T-cell (primary cell): ENCODE measurements around the gene BTBD17. TPM values are rescaled to one million over a fixed set of nuclear protein-coding genes. Genes with fewer than 3 reads are reported as not detected.
"Not testable (repeated sequence)": the region's sequence is repeated elsewhere in the genome, so short reads cannot be mapped to it uniquely, and the experiment has no call there.

Experiments
- ATAC-seq, 4 experiments: fragments of 200-7000 bp in 3 of 4; fragments of 150-1000 bp in 1 of 4; cut with Tn5 transposase; replicated peaks in 1 of 4; 1 replicate in 3 of 4; 2 replicates in 1 of 4; pipeline ENCODE4 v1.10.0; 2021; ENCODE audit warnings: moderate library complexity in 3 of 4, mild to moderate bottlenecking in 2 of 4, moderate number of reproducible peaks in 1 of 4
- CTCF ChIA-PET, 2 donors: fragments of 300-600 bp; sonication (Branson Sonifier 250); formaldehyde crosslinking; loops; one replicate each; lab custom pipeline; 2022; ENCODE audit warnings: antibody characterized with exemption in 2 of 2; lab: Charles Lee
- POLR2A ChIA-PET, 2 donors: fragments of 300-600 bp; sonication (Branson Sonifier 250); formaldehyde crosslinking; loops; one replicate each; lab custom pipeline; 2022; ENCODE audit warnings: antibody characterized with exemption in 2 of 2; lab: Charles Lee
- DNase-seq, 35 experiments: peaks; one replicate each; pipeline versions ENCODE4 v3.0.0 to v3.0.0-alpha.2; 2013 to 2023
- H3K27ac ChIP-seq: one replicate; pipeline ENCODE4 v1.5.1; 2013; ENCODE audit warnings: low read length
- H3K27me3 ChIP-seq, 2 experiments: replicated peaks in 1 of 2; 1 replicate in 1 of 2; 2 replicates in 1 of 2; pipeline versions ENCODE4 v1.6.1 to v1.7.0; 2013; ENCODE audit warnings: low read length in 1 of 2, mixed read lengths in 1 of 2; ENCODE audit not compliant: control insufficient read depth in 2 of 2, insufficient read depth in 2 of 2; ENCODE audit errors: extremely low read depth in 1 of 2
- H3K36me3 ChIP-seq, 2 donors: 1 replicate in 1 of 2; 2 replicates in 1 of 2; pipeline versions ENCODE4 v1.6.1 to v1.7.0; 2013; ENCODE audit warnings: low read length in 1 of 2; ENCODE audit not compliant: control insufficient read depth in 2 of 2, insufficient read depth in 1 of 2; ENCODE audit errors: extremely low read depth in 1 of 2
- H3K4me1 ChIP-seq, 2 experiments: 1 replicate in 1 of 2; 2 replicates in 1 of 2; pipeline versions ENCODE4 v1.6.1 to v1.7.0; 2013; ENCODE audit warnings: low read length in 2 of 2, mixed read lengths in 1 of 2; ENCODE audit not compliant: insufficient read depth in 2 of 2, control insufficient read depth in 1 of 2; ENCODE audit errors: extremely low read depth in 1 of 2
- H3K4me3 ChIP-seq, 2 donors: 1 replicate in 1 of 2; 2 replicates in 1 of 2; pipeline versions ENCODE4 v1.5.1 to v1.7.0; 2013; ENCODE audit warnings: mild to moderate bottlenecking in 2 of 2, low read length in 1 of 2, moderate library complexity in 1 of 2; ENCODE audit not compliant: control insufficient read depth in 1 of 2; ENCODE audit errors: extremely low read depth in 1 of 2
- H3K9me3 ChIP-seq: 2 replicates; pipeline ENCODE4 v1.7.0; 2013
- H3K27ac Mint-ChIP-seq, 2 donors: one replicate each; pipeline ENCODE4 v1.8.0; 2020 to 2021; ENCODE audit warnings: mild to moderate bottlenecking in 2 of 2, mixed read lengths in 2 of 2
- H3K27me3 Mint-ChIP-seq, 2 donors: one replicate each; pipeline ENCODE4 v1.8.0; 2021 to 2022; ENCODE audit warnings: mixed read lengths in 2 of 2
- H3K36me3 Mint-ChIP-seq: one replicate; pipeline ENCODE4 v1.8.0; 2021; ENCODE audit warnings: mixed read lengths
- H3K4me1 Mint-ChIP-seq, 3 donors: one replicate each; pipeline ENCODE4 v1.8.0; 2020 to 2022; ENCODE audit warnings: mixed read lengths in 3 of 3, mild to moderate bottlenecking in 1 of 3
- H3K4me3 Mint-ChIP-seq, 3 donors: one replicate each; pipeline ENCODE4 v1.8.0; 2020 to 2022; ENCODE audit warnings: mild to moderate bottlenecking in 3 of 3, mixed read lengths in 3 of 3, moderate library complexity in 3 of 3
- H3K9me3 Mint-ChIP-seq, 3 donors: one replicate each; pipeline ENCODE4 v1.8.0; 2020 to 2022; ENCODE audit warnings: mixed read lengths in 3 of 3
- WGBS: methylation state at CpG from one replicate; pipeline ENCODE4 v1.1.5; 2013; ENCODE audit warnings: missing lambda C conversion rate; ENCODE audit not compliant: insufficient coverage; 5-methylcytosine and 5-hydroxymethylcytosine counted together
- total RNA-seq, 35 experiments: library from RNA in 6 of 35; stranded (reverse) in 6 of 35; fragments of 120-200 nt in 1 of 35; gene quantifications; one replicate each; pipeline versions ENCODE4 v1.2.1 to v1.2.4 and lab custom pipeline; 2013 to 2026

Gene BTBD17
- total RNA-seq (under 1 TPM in 1 of 5 donors, not detected in 4; 0.26 TPM), total RNA-seq (lab: John Stamatoyannopoulos, UW) (0 to 0.25 (median 0) reads per million in 29 experiments)
- total RNA-seq (2013), result 0.06 TPM

GRCh38 chr17:74361230-74362068, at the start of gene BTBD17:
Gene BTBD17 (minus strand): TSS chr17:74361868. CDS start chr17:74361819, 49 bp downstream.
- Histone ChIP-seq H3K27me3 (peaks cover 0 to 62% of the 10 kb centered on the region in 2 experiments), H3K4me1 (peaks cover 0 to 15% of the 10 kb centered on the region in 2 experiments), H3K27ac (no peak within 1 kb of the TSS), H3K36me3 (no peaks in the 10 kb centered on the region), H3K9me3 (no peaks in the 10 kb centered on the region), H3K4me3 (no peak within 1 kb of the TSS)
- Mint-ChIP-seq H3K36me3 (no peaks in the 10 kb centered on the region), H3K9me3 (no peaks in the 10 kb centered on the region), H3K27ac (no peak within 1 kb of the TSS), H3K4me1 (peaks cover 3 to 5% (median 4%) of the 10 kb centered on the region in 3 donors), H3K27me3 (peaks cover 16 to 36% of the 10 kb centered on the region in 2 donors), H3K4me3 (no peak within 1 kb of the TSS)
- POLR2A ChIA-PET, result no interaction called here
- CTCF ChIA-PET, result no interaction called here
- peak in 3 of 4 experiments; percentile 36 to 50 (median 45) for ATAC-seq
- WGBS, result 47% methylated on average over 27 of the region's 28 CpGs
- peak in 18 of 35 experiments; percentile 11 to 51 (median 21) for DNase-seq

- ChIA-PET POLR2A (no interaction called here), CTCF (no interaction called here)
- H3K4me1 Mint-ChIP-seq, result peaks cover 0 to 4% (median 0%) of the 10 kb centered on the region in 3 donors
- Histone ChIP-seq H3K27me3 (peaks cover 0 to 10% of the 10 kb centered on the region in 2 experiments), H3K27ac (no peak overlapping the region), H3K36me3 (no peaks in the 10 kb centered on the region), H3K9me3 (no peaks in the 10 kb centered on the region), H3K4me1 (no peaks in the 10 kb centered on the region), H3K4me3 (no peak overlapping the region)
- no peak overlapping the region for H3K27ac Mint-ChIP-seq
- peaks cover 0 to 8% of the 10 kb centered on the region in 2 donors for H3K27me3 Mint-ChIP-seq
- ATAC-seq (no peak), DNase-seq (no peak)
- H3K4me3 Mint-ChIP-seq, result no peak overlapping the region
- H3K9me3 Mint-ChIP-seq, result no peaks in the 10 kb centered on the region
- H3K36me3 Mint-ChIP-seq, result no peaks in the 10 kb centered on the region
- WGBS, result 45% methylated on average over 4 of the region's 4 CpGs
Observed at GRCh38 chr17:74410001-74410443, 48.4 kb upstream of the BTBD17 start.

- H3K27ac Mint-ChIP-seq, result no peak overlapping the region
- peaks cover 0 to 13% of the 10 kb centered on the region in 2 experiments for H3K27me3 ChIP-seq
- peaks cover 0 to 4% (median 0%) of the 10 kb centered on the region in 3 donors for H3K4me1 Mint-ChIP-seq
- H3K27ac ChIP-seq, result no peak overlapping the region
- H3K4me3 Mint-ChIP-seq, result no peak overlapping the region
- H3K36me3 ChIP-seq, result no peaks in the 10 kb centered on the region
- no peak overlapping the region for H3K4me3 ChIP-seq
- DNase-seq, result no peak
- ChIA-PET POLR2A (no interaction called here), CTCF (no interaction called here)
- H3K4me1 ChIP-seq, result no peaks in the 10 kb centered on the region
- H3K9me3 Mint-ChIP-seq, result no peaks in the 10 kb centered on the region
- no peak for ATAC-seq
- H3K9me3 ChIP-seq, result no peaks in the 10 kb centered on the region
- no peaks in the 10 kb centered on the region for H3K36me3 Mint-ChIP-seq
- no CpG with 5 or more reads among the region's 4 CpGs for WGBS
- H3K27me3 Mint-ChIP-seq, result peaks cover 0 to 8% of the 10 kb centered on the region in 2 donors
Observed at GRCh38 chr17:74408815-74409214, 47.1 kb upstream of the BTBD17 start.

GRCh38 chr17:74408262-74408661, 46.6 kb upstream of the BTBD17 start:
- Histone ChIP-seq H3K4me1 (no peaks in the 10 kb centered on the region), H3K9me3 (no peaks in the 10 kb centered on the region), H3K27me3 (peaks cover 0 to 13% of the 10 kb centered on the region in 2 experiments), H3K36me3 (no peaks in the 10 kb centered on the region), H3K4me3 (no peak overlapping the region), H3K27ac (no peak overlapping the region)
- H3K27me3 Mint-ChIP-seq, result peaks cover 0 to 9% of the 10 kb centered on the region in 2 donors
- WGBS, result 60% methylated on average over 1 of the region's 3 CpGs
- DNase-seq (no peak), ATAC-seq (no peak)
- no peaks in the 10 kb centered on the region for H3K36me3 Mint-ChIP-seq
- ChIA-PET POLR2A (no interaction called here), CTCF (interaction anchor here in 1 of 2 donors (0.7 kb wide), 1 partner anchor 163 kb away, joined by 4 read pairs; no protein-coding TSS in a partner anchor)
- H3K4me3 Mint-ChIP-seq, result no peak overlapping the region
- H3K4me1 Mint-ChIP-seq, result peaks cover 0 to 4% (median 0%) of the 10 kb centered on the region in 3 donors
- no peak overlapping the region for H3K27ac Mint-ChIP-seq
- H3K9me3 Mint-ChIP-seq, result no peaks in the 10 kb centered on the region

GRCh38 chr17:74407384-74407783, 45.7 kb upstream of the BTBD17 start:
- H3K27ac ChIP-seq, result no peak overlapping the region
- no peaks in the 10 kb centered on the region for H3K4me1 ChIP-seq
- Mint-ChIP-seq H3K4me3 (no peak overlapping the region), H3K27ac (no peak overlapping the region), H3K4me1 (peaks cover 0 to 4% (median 0%) of the 10 kb centered on the region in 3 donors), H3K27me3 (peaks cover 0 to 9% of the 10 kb centered on the region in 2 donors), H3K36me3 (no peaks in the 10 kb centered on the region), H3K9me3 (no peaks in the 10 kb centered on the region)
- H3K27me3 ChIP-seq, result peaks cover 0 to 10% of the 10 kb centered on the region in 2 experiments
- no peak overlapping the region for H3K4me3 ChIP-seq
- DNase-seq, result no peak
- ChIA-PET CTCF (no interaction called here), POLR2A (no interaction called here)
- WGBS, result 61% methylated on average over 2 of the region's 5 CpGs
- H3K9me3 ChIP-seq, result no peaks in the 10 kb centered on the region
- no peak for ATAC-seq
- no peaks in the 10 kb centered on the region for H3K36me3 ChIP-seq

GRCh38 chr17:74405311-74405710, 43.6 kb upstream of the BTBD17 start:
- H3K4me1 Mint-ChIP-seq, H3K9me3 Mint-ChIP-seq, H3K27ac Mint-ChIP-seq, H3K27me3 ChIP-seq, H3K9me3 ChIP-seq, H3K4me3 ChIP-seq, H3K4me1 ChIP-seq, CTCF ChIA-PET, POLR2A ChIA-PET, H3K4me3 Mint-ChIP-seq, H3K27ac ChIP-seq, H3K36me3 Mint-ChIP-seq, H3K27me3 Mint-ChIP-seq, DNase-seq, ATAC-seq, H3K36me3 ChIP-seq: not testable (repeated sequence)
- WGBS, result 82% methylated on average over 5 of the region's 5 CpGs
